SK-N-SH treated with all-trans-retinoic acid at 6 μM for 48 hours (cell line): ENCODE measurements around the gene AGBL1.

Experiments used
- CSDC2 ChIP-seq: fragments of 250-450 bp; sonication (Bioruptor Pico); IDR thresholded peaks from 2 replicates; pipeline ENCODE4 v1.5.0; 2020; ENCODE audit warnings: mild to moderate bottlenecking, moderate library complexity
- GLIS3 ChIP-seq: fragments of 250-450 bp; sonication (Bioruptor Pico); IDR thresholded peaks from 2 replicates; pipeline ENCODE4 v1.5.0; 2020; ENCODE audit warnings: mild to moderate bottlenecking, moderate library complexity
- OSR1 ChIP-seq: fragments of 250-450 bp; sonication (Bioruptor Pico); IDR thresholded peaks from 2 replicates; pipeline ENCODE4 v1.8.0; 2022; ENCODE audit warnings: moderate library complexity, mild to moderate bottlenecking, inconsistent platforms
- ZFP3 ChIP-seq: fragments of 250-450 bp; sonication (Bioruptor Pico); IDR thresholded peaks from 2 replicates; pipeline ENCODE4 v1.5.0; 2020; ENCODE audit warnings: mild to moderate bottlenecking, moderate library complexity
- ZNF565 ChIP-seq: fragments of 450-650 bp; formaldehyde crosslinking; conservative IDR thresholded peaks from 2 replicates; pipeline ENCODE4 v1.5.0; 2020; ENCODE audit warnings: low read depth, mild to moderate bottlenecking, moderate library complexity

DNA sequence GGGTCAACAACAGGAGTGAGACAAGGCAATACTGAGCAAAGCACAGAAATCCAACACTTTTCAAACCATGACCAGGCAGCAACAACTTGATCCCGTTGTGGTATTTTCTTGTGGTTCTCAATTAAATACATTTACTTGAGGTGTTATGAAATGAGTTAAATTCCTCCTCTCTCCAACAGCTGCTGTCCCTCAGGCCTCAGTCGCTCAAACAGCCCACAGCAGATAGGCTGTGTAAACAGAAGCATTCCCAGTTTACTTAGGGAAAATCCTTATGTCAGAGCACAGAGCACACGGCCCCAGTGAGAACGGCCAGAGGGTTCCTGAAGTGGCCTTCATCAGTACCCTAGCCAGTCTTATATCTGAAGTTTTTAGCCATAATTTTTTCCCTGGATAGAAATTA is 359.9 kb downstream of the AGBL1 start:
- TF ChIP-seq GLIS3 (CRISPR knock-in tag) (no peak), ZNF565 (no peak), ZFP3 (CRISPR knock-in tag) (no peak), CSDC2 (CRISPR knock-in tag) (no peak), OSR1 (no peak)
